ENCODE results near the gene SUCO.
A peak's percentile ranks its signal among the peaks of the same experiment; 100 is the strongest.
"Not testable (repeated sequence)": the region's sequence is repeated elsewhere in the genome, so short reads cannot be mapped to it uniquely, and the experiment has no call there.

The SUCO gene
- total RNA-seq = 66.2 to 132 (median 102) reads per million in 3 experiments

GRCh38 chr1:172532700-172533512 is at the start of gene SUCO:
TSS of gene SUCO (plus strand) at chr1:172533150. CDS start at chr1:172533436, 286 bp downstream.
- peak; percentile 100 for DNase-seq

- DNase-seq = no peak
These were observed 49.5 kb upstream of the SUCO start for GRCh38 chr1:172483448-172483847.

GRCh38 chr1:172484252-172484651 is 48.7 kb upstream of the SUCO start:
- no peak for DNase-seq

- DNase-seq = no peak
These were observed 47.3 kb upstream of the SUCO start for GRCh38 chr1:172485626-172486025.

- DNase-seq = no peak
These were observed 46.0 kb upstream of the SUCO start for GRCh38 chr1:172486805-172487454.

- DNase-seq = peak; percentile 1
These were observed 45.4 kb upstream of the SUCO start for GRCh38 chr1:172487550-172487949.

- no peak for DNase-seq
These were observed 44.6 kb upstream of the SUCO start for GRCh38 chr1:172488393-172488792.

- no peak for DNase-seq
These were observed 43.1 kb upstream of the SUCO start for GRCh38 chr1:172489847-172490246.

- DNase-seq = no peak
These were observed 40.5 kb upstream of the SUCO start for GRCh38 chr1:172492421-172492820.

- no peak for DNase-seq
These were observed 38.8 kb upstream of the SUCO start for GRCh38 chr1:172494166-172494565.

- not testable (repeated sequence) for DNase-seq
These were observed 36.8 kb upstream of the SUCO start for GRCh38 chr1:172496127-172496526.

GRCh38 chr1:172496678-172497077 is 36.3 kb upstream of the SUCO start:
- no peak for DNase-seq

- DNase-seq = no peak
These were observed 35.7 kb upstream of the SUCO start for GRCh38 chr1:172497230-172497629.

GRCh38 chr1:172498857-172499256 is 34.1 kb upstream of the SUCO start:
- no peak for DNase-seq

GRCh38 chr1:172499636-172500141 is 33.3 kb upstream of the SUCO start:
- DNase-seq = no peak

- DNase-seq = no peak
These were observed 32.7 kb upstream of the SUCO start for GRCh38 chr1:172500207-172500606.

- DNase-seq = no peak
These were observed 25.2 kb upstream of the SUCO start for GRCh38 chr1:172507741-172508140.

GRCh38 chr1:172510479-172510878 is 22.5 kb upstream of the SUCO start:
- DNase-seq = no peak

- DNase-seq = no peak
These were observed 20.4 kb upstream of the SUCO start for GRCh38 chr1:172512591-172512990.

- no peak for DNase-seq
These were observed 19.5 kb upstream of the SUCO start for GRCh38 chr1:172513479-172513878.

GRCh38 chr1:172514108-172514507 is 18.8 kb upstream of the SUCO start:
- no peak for DNase-seq

GRCh38 chr1:172515436-172515835 is 17.5 kb upstream of the SUCO start:
- DNase-seq = no peak

- no peak for DNase-seq
These were observed 17.0 kb upstream of the SUCO start for GRCh38 chr1:172515927-172516326.

- DNase-seq = no peak
These were observed 15.9 kb upstream of the SUCO start for GRCh38 chr1:172517081-172517480.

Data from central memory CD4-positive, alpha-beta T cell (primary cell).